Heart right ventricle (tissue), 16 donors: Measurements from ENCODE around the gene ZNF555. TPM values are rescaled to one million over a fixed set of nuclear protein-coding genes. Genes with fewer than 3 reads are reported as not detected.
A peak's percentile ranks its signal among the peaks of the same experiment; 100 is the strongest.

Experiments used
- ATAC-seq, 8 donors: fragments of 200-7000 bp; cut with Tn5 transposase; one replicate each; pipeline ENCODE4 v1.9.1; 2020; ENCODE audit warnings: mild to moderate bottlenecking in 8 of 8, moderate library complexity in 8 of 8, moderate number of reproducible peaks in 1 of 8
- DNase-seq, 2 donors: peaks; one replicate each; pipeline ENCODE4 v3.0.0-alpha.2; 2020
- H3K27ac ChIP-seq, 10 donors: fragments of 200-600 bp; sonication (generic) in 2 of 10; one replicate each; pipeline versions ENCODE4 v1.5.0 to v1.8.0; 2020 to 2022; ENCODE audit warnings: mild to moderate bottlenecking in 3 of 10
- H3K27me3 ChIP-seq, 7 donors: fragments of 200-600 bp; one replicate each; pipeline ENCODE4 v1.8.0; 2021 to 2022; ENCODE audit warnings: mild to moderate bottlenecking in 2 of 7
- H3K36me3 ChIP-seq, 9 donors: fragments of 200-600 bp; sonication (generic) in 1 of 9; one replicate each; pipeline versions ENCODE4 v1.5.0 to v1.8.0; 2020 to 2022; ENCODE audit warnings: mild to moderate bottlenecking in 2 of 9
- H3K4me1 ChIP-seq, 9 donors: fragments of 200-600 bp; sonication (generic) in 1 of 9; one replicate each; pipeline versions ENCODE4 v1.5.0 to v1.8.0; 2020 to 2022; ENCODE audit warnings: mild to moderate bottlenecking in 4 of 9
- H3K4me3 ChIP-seq, 10 donors: fragments of 200-600 bp; sonication (generic) in 2 of 10; one replicate each; pipeline versions ENCODE4 v1.5.0 to v1.8.0; 2020 to 2022; ENCODE audit warnings: mild to moderate bottlenecking in 7 of 10, moderate library complexity in 2 of 10
- H3K9me3 ChIP-seq, 11 donors: fragments of 200-600 bp in 10 of 11; sonication (generic) in 2 of 11; one replicate each; pipeline versions ENCODE4 v1.5.0 to v1.8.0; 2013 to 2022; ENCODE audit warnings: mild to moderate bottlenecking in 2 of 11, control low read depth in 1 of 11, moderate library complexity in 1 of 11
- WGBS, 2 donors: extraction: QIAGEN DNeasy Blood & Tissue Kit; methylation state at CpG; one replicate each; pipeline ENCODE4 v1.1.7; 2013; ENCODE audit warnings: inconsistent platforms in 1 of 2; 5-methylcytosine and 5-hydroxymethylcytosine counted together
- intact Hi-C, 10 donors: fragments of 100-400 bp; cut with DNase I; formaldehyde crosslinking; loops; one replicate each; pipeline versions ENCODE4 v1.11.1 to v1.14.2; 2022
- polyA plus RNA-seq, 2 donors: library from polyadenylated mRNA; stranded (reverse); fragments of 200-250 nt; gene quantifications; one replicate each; pipeline ENCODE4 v1.2.3, GENCODE V29; 2013
- total RNA-seq, 10 donors: library from RNA; stranded (reverse); fragmentation: NEBNext Ultra II Directional in 3 of 10; extraction: Animal tissue kit (Norgen Biotek cat#: 25700) in 3 of 10; gene quantifications; one replicate each; pipeline versions ENCODE4 v1.2.1 to v1.2.4, GENCODE V29; 2021 to 2023
- TF ChIP-seq, protein P1 (sequence below), 9 donors: fragments of 200-600 bp; sonication (generic) in 2 of 9; IDR thresholded peaks; one replicate each; pipeline versions ENCODE4 v1.5.0 to v1.8.0; 2021 to 2022; ENCODE audit warnings: antibody characterized with exemption in 9 of 9, mild to moderate bottlenecking in 5 of 9, moderate library complexity in 1 of 9
- donor health status: Arrhythmogenic right ventricular cardiomyopathy.
- donor health status: ischemic (EF 13 %, LVEDD 7.1; RV severe dilation, severe dysfunction).
- donor health status: healthy with polysubstance abuse.
- donor health status: DM: no; HTN: yes; CAD: no.
- donor health status: DM: no; HTN: no; CAD: no.
- donor health status: ischemic (EF 25% LVEDD 6.9; RV normal size, moderate dysfunction).
- donor health status: ischemic (EF 25% LVEDD 5.7; RV mildly dilated, moderate dysfunction).
- donor health status: healthy.
- donor health status: DM: yes; HTN: yes; CAD: no.
- donor health status: Ischemic cardiomyopathy.
- donor health status: ischemic (EF 35%, LVEDD 5.7; RV mildly dilated, moderate dysfunction).
- donor health status: nonischemic (EF 11% LVEDD 7.7; RV severe dilation, severe dysfunction).
- donor health status: DM: yes; HTN: yes; CAD: no.
- donor health status: PGD.
- donor health status: ischemic (EF 29% LVEDD 5.4; RV normal size, mild dysfunction).
- donor health status: nonischemic (EF 23%, LVEDD 6.1; RV moderate dilation, normal function).

Gene ZNF555
- total and polyA plus RNA-seq, 12 donors, result 2.6 to 11.3 (median 8.2) TPM

DNA sequence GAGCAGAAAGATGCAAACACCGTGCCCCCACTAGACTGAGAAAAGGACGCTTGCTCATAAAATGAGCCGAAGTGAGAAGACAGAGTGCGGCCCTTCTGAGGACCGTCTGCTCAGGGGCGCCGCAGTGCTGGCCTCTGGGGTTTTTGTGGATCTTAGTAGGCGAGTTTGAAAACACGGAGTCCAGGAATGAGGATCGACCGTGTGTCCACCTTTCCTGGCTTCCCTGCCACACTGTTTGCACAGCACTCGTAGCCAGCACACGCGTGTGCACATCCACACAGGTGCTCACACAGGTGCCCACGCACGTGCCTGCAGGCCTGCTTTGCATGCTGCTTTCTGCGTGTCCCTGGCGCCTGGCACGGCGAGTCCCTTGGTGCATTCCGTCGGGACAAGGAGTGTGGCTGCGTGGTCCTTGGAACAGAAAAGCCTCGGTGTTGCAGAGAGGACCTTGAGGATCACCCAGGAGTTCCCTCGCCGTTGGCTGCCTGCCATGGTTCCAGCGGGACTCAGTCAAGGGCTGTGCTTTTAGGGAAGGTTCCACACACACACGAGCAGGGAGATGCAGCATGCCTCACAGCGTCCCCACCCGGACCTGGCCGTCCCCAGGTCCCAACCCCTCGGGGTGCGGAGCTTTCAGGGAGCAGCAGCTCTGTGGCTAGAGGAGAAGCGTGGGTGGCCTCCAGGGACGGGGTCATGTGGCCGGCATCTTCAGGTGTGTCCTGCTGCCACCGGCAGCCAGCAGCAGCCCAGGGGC lies 31.7 kb upstream of the ZNF555 start:
- H3K4me3 ChIP-seq, result no peak overlapping the region
- TF ChIP-seq, protein P1, sequence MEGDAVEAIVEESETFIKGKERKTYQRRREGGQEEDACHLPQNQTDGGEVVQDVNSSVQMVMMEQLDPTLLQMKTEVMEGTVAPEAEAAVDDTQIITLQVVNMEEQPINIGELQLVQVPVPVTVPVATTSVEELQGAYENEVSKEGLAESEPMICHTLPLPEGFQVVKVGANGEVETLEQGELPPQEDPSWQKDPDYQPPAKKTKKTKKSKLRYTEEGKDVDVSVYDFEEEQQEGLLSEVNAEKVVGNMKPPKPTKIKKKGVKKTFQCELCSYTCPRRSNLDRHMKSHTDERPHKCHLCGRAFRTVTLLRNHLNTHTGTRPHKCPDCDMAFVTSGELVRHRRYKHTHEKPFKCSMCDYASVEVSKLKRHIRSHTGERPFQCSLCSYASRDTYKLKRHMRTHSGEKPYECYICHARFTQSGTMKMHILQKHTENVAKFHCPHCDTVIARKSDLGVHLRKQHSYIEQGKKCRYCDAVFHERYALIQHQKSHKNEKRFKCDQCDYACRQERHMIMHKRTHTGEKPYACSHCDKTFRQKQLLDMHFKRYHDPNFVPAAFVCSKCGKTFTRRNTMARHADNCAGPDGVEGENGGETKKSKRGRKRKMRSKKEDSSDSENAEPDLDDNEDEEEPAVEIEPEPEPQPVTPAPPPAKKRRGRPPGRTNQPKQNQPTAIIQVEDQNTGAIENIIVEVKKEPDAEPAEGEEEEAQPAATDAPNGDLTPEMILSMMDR (IDR thresholded peaks at IDR 0.05), result no peak
- H3K27me3 ChIP-seq, result no peaks in the 10 kb centered on the region
- 91% methylated on average over 37 of the region's 37 CpGs for WGBS, 2 donors
- ATAC-seq (no peak), DNase-seq (no peak)
- no peaks in the 10 kb centered on the region for H3K9me3 ChIP-seq
- H3K36me3 ChIP-seq, result peaks cover 0 to 91% (median 26%) of the 10 kb centered on the region in 9 donors
- H3K27ac ChIP-seq, result no peak overlapping the region
- intact Hi-C loops, result no loop called here
- H3K4me1 ChIP-seq, result no peaks in the 10 kb centered on the region

DNA sequence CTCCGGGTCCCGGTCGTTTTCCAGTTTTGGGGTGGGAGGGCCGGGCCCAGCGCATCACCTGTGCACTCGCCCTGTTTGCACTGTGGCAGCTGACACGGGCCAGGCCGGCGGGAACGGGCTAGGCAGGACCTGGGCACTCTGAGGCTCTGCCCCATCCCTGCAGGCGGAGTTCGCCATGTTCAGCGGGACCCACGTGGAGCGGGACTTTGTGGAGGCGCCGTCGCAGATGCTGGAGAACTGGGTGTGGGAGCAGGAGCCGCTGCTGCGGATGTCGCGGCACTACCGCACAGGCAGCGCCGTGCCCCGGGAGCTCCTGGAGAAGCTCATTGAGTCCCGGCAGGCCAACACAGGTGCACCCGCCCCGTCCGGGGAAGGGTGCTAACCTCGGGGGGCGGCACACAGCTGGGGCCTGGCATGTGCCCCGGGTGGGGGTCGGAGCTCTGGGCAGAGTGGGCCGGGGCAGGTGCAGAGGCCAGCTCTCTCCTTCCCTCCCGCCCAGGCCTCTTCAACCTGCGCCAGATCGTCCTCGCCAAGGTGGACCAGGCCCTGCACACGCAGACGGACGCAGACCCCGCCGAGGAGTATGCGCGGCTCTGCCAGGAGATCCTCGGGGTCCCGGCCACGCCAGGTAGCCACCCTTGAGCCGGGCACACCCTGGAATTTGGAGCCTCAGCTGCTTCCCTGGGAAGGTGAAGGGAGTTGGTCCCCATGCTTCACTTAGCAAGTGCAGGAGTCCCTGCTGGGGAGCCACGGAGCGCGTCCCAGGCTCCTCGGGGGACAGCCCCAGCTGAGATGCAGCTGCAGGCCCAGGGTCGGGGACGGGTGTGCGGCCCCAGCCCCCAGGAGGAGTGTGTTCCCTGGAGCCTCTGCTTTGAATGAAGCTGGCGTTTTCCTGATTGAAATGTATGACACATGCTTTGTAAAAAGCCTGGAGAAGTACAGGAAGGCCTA lies 30.9 kb upstream of the ZNF555 start:
- ATAC-seq (no peak), DNase-seq (no peak)
- intact Hi-C loops, result no loop called here
- 96% methylated on average over 55 to 58 of the region's 58 CpGs for WGBS, 2 donors
- Histone ChIP-seq H3K9me3 (no peaks in the 10 kb centered on the region), H3K4me1 (no peaks in the 10 kb centered on the region), H3K27ac (no peak overlapping the region), H3K4me3 (no peak overlapping the region), H3K36me3 (peaks cover 0 to 83% (median 26%) of the 10 kb centered on the region in 9 donors), H3K27me3 (no peaks in the 10 kb centered on the region)
- TF ChIP-seq, protein P1 (IDR thresholded peaks at IDR 0.05), result no peak

DNA sequence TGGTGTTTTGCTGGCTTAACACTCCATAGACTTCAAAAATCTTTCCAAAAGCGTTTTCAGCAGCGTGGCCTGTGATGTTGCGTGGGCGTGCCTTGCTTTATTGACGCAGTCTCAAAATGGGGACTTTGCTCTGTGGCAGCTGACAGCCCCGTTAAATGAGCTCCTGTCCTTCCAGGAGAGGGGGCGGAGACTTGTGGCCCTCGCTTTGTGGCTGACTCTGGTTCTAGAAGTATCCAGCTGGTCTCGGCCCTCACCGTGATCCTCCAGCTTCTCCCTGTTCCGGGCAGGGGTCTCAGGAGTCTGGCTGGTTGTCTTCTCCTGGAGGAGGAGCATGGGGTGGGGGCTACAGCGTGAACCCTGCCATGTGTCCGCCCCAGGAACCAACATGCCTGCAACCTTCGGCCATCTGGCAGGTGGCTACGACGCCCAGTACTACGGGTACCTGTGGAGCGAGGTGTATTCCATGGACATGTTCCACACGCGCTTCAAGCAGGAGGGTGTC lies 30.0 kb upstream of the ZNF555 start:
- H3K27me3 ChIP-seq, result no peaks in the 10 kb centered on the region
- H3K27ac ChIP-seq, result no peak overlapping the region
- intact Hi-C loops, result no loop called here
- no peaks in the 10 kb centered on the region for H3K9me3 ChIP-seq
- no peak overlapping the region for H3K4me3 ChIP-seq
- no peak for DNase-seq
- ATAC-seq, result no peak
- H3K4me1 ChIP-seq, result no peaks in the 10 kb centered on the region
- H3K36me3 ChIP-seq, result peaks cover 0 to 76% (median 26%) of the 10 kb centered on the region in 9 donors
- 96 to 97% methylated on average over 20 of the region's 20 CpGs for WGBS, 2 donors
- TF ChIP-seq, protein P1 (IDR thresholded peaks at IDR 0.05), result no peak

DNA sequence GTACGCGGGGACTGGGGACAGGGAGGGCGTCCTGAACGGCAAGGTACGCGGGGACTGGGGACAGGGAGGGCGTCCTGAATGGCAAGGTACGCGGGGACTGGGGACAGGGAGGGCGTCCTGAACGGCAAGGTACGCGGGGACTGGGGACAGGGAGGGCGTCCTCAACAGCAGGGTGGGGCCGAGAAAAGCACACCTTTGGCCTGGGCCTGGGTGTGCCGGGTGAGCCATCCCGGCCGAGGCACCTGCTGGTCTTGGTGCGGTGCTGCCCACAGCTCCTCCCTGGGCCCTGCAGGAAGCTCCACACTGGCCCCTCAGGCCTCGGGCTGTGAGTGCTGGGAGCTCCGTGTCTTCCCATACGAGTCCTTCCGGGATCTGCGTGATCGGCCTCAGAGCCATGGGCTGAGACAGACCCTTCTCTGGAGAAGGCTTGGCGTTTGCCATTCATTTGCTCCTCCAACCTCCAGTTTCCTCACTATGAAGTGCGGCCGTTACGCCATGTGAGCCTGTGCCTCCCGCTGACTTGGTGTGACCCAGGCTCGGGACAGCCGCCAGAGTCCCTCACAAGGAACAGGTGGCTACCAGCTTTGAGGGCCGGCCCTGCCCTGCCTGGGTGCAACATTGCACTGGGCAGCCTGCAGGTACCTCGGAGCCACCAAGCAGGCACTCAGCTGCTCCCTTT lies 29.4 kb upstream of the ZNF555 start:
- H3K9me3 ChIP-seq, result no peaks in the 10 kb centered on the region
- WGBS, 2 donors, result 92 to 95% methylated on average over 29 to 34 of the region's 34 CpGs
- ATAC-seq, result peak in 2 of 8 donors; percentile 9 to 24

More for the DNA sequence above, 29.4 kb upstream of the ZNF555 start:
- Histone ChIP-seq H3K4me1 (no peaks in the 10 kb centered on the region), H3K27me3 (no peaks in the 10 kb centered on the region), H3K36me3 (peaks cover 0 to 72% (median 24%) of the 10 kb centered on the region in 9 donors), H3K27ac (no peak overlapping the region), H3K4me3 (no peak overlapping the region)
- TF ChIP-seq, protein P1 (IDR thresholded peaks at IDR 0.05), result no peak
- no peak for DNase-seq
- intact Hi-C loops, result no loop called here
